ENCODE data around the gene SNPH. TPM values are rescaled to one million over a fixed set of nuclear protein-coding genes. Genes with fewer than 3 reads are reported as not detected.

SNPH gene
- total and polyA plus RNA-seq, 2 of the 8 experiments (the other 6 are each of a cell fraction or from before 2014, with no cell fraction given): 0.98 to 4.9 TPM

- TF ChIP-seq CEBPB (IDR thresholded peaks at IDR 0.05; ENCODE audit: low read depth, low read length): no peak
- no peak for TF ChIP-seq CBX5 (IDR thresholded peaks at IDR 0.05; ENCODE audit: low read depth, low read length)
- TF ChIP-seq SIN3A (conservative IDR thresholded peaks at IDR 0.05 in 1 of 2, IDR thresholded peaks at IDR 0.05 in 1 of 2; ENCODE audit: low read depth in 1 of 2, low read length in 2 of 2): no peak
- TF ChIP-seq GABPA (IDR thresholded peaks at IDR 0.05; ENCODE audit: borderline replicate concordance, insufficient read depth, low read length): no peak
Measured at GRCh38 chr20:1324598-1325172, 58.6 kb downstream of the SNPH start (continued).

Data from H1 (cell line).